SK-N-SH (cell line): ENCODE measurements around the gene FOXO4. TPM values are rescaled to one million over a fixed set of nuclear protein-coding genes. Genes with fewer than 3 reads are reported as not detected.

Experiments
- CTCF ChIA-PET: fragments of 300-600, 350-600 bp; formaldehyde crosslinking; extraction: SDS; loops from one replicate; lab custom pipeline; 2021; lab: Yijun Ruan, JAX
- POLR2A ChIA-PET: fragments of 350-600 bp; sonication (Branson Sonifier 250); formaldehyde crosslinking; extraction: SDS; loops from one replicate; lab custom pipeline; 2020; ENCODE audit warnings: antibody characterized with exemption, inconsistent platforms; lab: Yijun Ruan, JAX
- DNase-seq: peaks from one replicate; pipeline ENCODE4 v3.0.0; 2012
- H2AFZ ChIP-seq: fragments of 200-600 bp; sonication (generic); 2 replicates; pipeline ENCODE4 v1.8.1; 2016; ENCODE audit warnings: antibody characterized with exemption, mild to moderate bottlenecking, low read depth
- H3F3A ChIP-seq: fragments of 200-600 bp; sonication (generic); replicated peaks from 2 replicates; pipeline ENCODE3; 2016; ENCODE audit warnings: antibody characterized with exemption, mild to moderate bottlenecking; ENCODE audit not compliant: insufficient read depth
- H3K27ac ChIP-seq, 2 experiments: fragments of 200-500 bp in 1 of 2; fragments of 200-600 bp in 1 of 2; sonication (Bioruptor generic) in 1 of 2; sonication (generic), shearing (Covaris generic) in 1 of 2; 2 replicates each; pipeline versions ENCODE4 v1.5.1 to v1.6.1; 2014 to 2016; ENCODE audit warnings: low read depth in 2 of 2, inconsistent platforms in 1 of 2, low read length in 1 of 2, mild to moderate bottlenecking in 1 of 2, mixed read lengths in 1 of 2
- H3K27me3 ChIP-seq: fragments of 200-600 bp; sonication (generic), shearing (Covaris generic); 2 replicates; pipeline ENCODE4 v1.6.1; 2016; ENCODE audit warnings: mixed run types; ENCODE audit not compliant: insufficient read depth
- H3K36me3 ChIP-seq, 2 experiments: fragments of 200-500 bp in 1 of 2; fragments of 200-600 bp in 1 of 2; sonication (Bioruptor generic) in 1 of 2; sonication (generic) in 1 of 2; replicated peaks in 1 of 2; 2 replicates each; pipeline versions ENCODE3 to v1.5.1; 2014 to 2016; ENCODE audit warnings: low read length in 1 of 2, mild to moderate bottlenecking in 1 of 2; ENCODE audit not compliant: insufficient read depth in 2 of 2, control insufficient read depth in 1 of 2
- H3K4me1 ChIP-seq, 2 experiments: fragments of 200-500 bp in 1 of 2; fragments of 200-600 bp in 1 of 2; sonication (Bioruptor generic) in 1 of 2; sonication (generic), shearing (Covaris generic) in 1 of 2; 2 replicates each; pipeline versions ENCODE4 v1.5.1 to v1.6.1; 2014 to 2016; ENCODE audit warnings: low read depth in 1 of 2, low read length in 1 of 2, mixed run types in 1 of 2; ENCODE audit not compliant: insufficient read depth in 2 of 2, control insufficient read depth in 1 of 2
- H3K4me2 ChIP-seq: fragments of 200-600 bp; sonication (generic), shearing (Covaris generic); 2 replicates; pipeline ENCODE4 v1.6.1; 2017; ENCODE audit warnings: mixed run types
- H3K4me3 ChIP-seq, 2 experiments: fragments of 200-500 bp in 1 of 2; fragments of 200-600 bp in 1 of 2; sonication (Bioruptor generic) in 1 of 2; sonication (generic), shearing (Covaris generic) in 1 of 2; 2 replicates each; pipeline versions ENCODE4 v1.5.1 to v1.8.1; 2014 to 2016; ENCODE audit warnings: low read depth in 2 of 2, inconsistent platforms in 1 of 2, low read length in 1 of 2, mild to moderate bottlenecking in 1 of 2, mixed read lengths in 1 of 2, moderate library complexity in 1 of 2
- H3K79me2 ChIP-seq: fragments of 200-600 bp; sonication (generic); 2 replicates; pipeline ENCODE4 v1.8.1; 2017; ENCODE audit warnings: mild to moderate bottlenecking; ENCODE audit not compliant: insufficient read depth
- H3K9ac ChIP-seq: fragments of 200-600 bp; sonication (generic); 2 replicates; pipeline ENCODE4 v1.6.1; 2017; ENCODE audit warnings: mixed run types
- H3K9me2 ChIP-seq: fragments of 200-600 bp; sonication (generic); 2 replicates; pipeline ENCODE4 v1.6.1; 2017; ENCODE audit warnings: mixed run types
- H3K9me3 ChIP-seq: fragments of 200-600 bp; sonication (generic); 2 replicates; pipeline ENCODE4 v1.6.1; 2017; ENCODE audit warnings: mixed run types, mild to moderate bottlenecking, moderate library complexity
- H4K20me1 ChIP-seq: fragments of 200-600 bp; sonication (generic); 2 replicates; pipeline ENCODE4 v1.6.1; 2017; ENCODE audit warnings: mild to moderate bottlenecking, mixed run types; ENCODE audit not compliant: insufficient read depth
- CHD2 ChIP-seq: fragments of 150-350 bp; IDR thresholded peaks from 2 replicates; pipeline ENCODE4 v1.6.1; 2018; ENCODE audit warnings: low read length; ENCODE audit not compliant: partially characterized antibody
- ELF1 ChIP-seq: IDR thresholded peaks from 2 replicates; pipeline ENCODE4 v1.4.0; 2012
- FOSL2 ChIP-seq: IDR thresholded peaks from 2 replicates; pipeline ENCODE4 v1.4.0; 2012; ENCODE audit warnings: low read depth, mild to moderate bottlenecking, moderate library complexity, borderline replicate concordance
- FOXJ3 ChIP-seq: sonication (generic); formaldehyde crosslinking; IDR thresholded peaks from 2 replicates; pipeline ENCODE4 v1.5.1; 2020; ENCODE audit warnings: mild to moderate bottlenecking, missing genetic modification reagents
- FOXM1 ChIP-seq: IDR thresholded peaks from 2 replicates; pipeline ENCODE4 v1.4.0; 2012; ENCODE audit warnings: low read depth, mild to moderate bottlenecking
- GABPA ChIP-seq: IDR thresholded peaks from 2 replicates; pipeline ENCODE4 v1.4.0; 2012; ENCODE audit warnings: low read depth, mild to moderate bottlenecking
- GATA2 ChIP-seq: sonication (generic); formaldehyde crosslinking; IDR thresholded peaks from 2 replicates; pipeline ENCODE4 v1.5.0; 2020; ENCODE audit warnings: mild to moderate bottlenecking, missing genetic modification reagents
- IRF3 ChIP-seq: fragments of 150-350 bp; IDR thresholded peaks from 2 replicates; pipeline ENCODE4 v1.6.1; 2016; ENCODE audit warnings: mild to moderate bottlenecking, low read depth, low read length
- JUND ChIP-seq: IDR thresholded peaks from 2 replicates; pipeline ENCODE4 v1.4.0; 2012
- MAX ChIP-seq: IDR thresholded peaks from 2 replicates; pipeline ENCODE4 v1.4.0; 2012; ENCODE audit warnings: low read depth
- MEF2A ChIP-seq: IDR thresholded peaks from 2 replicates; pipeline ENCODE4 v1.4.0; 2012; ENCODE audit warnings: low read depth, borderline replicate concordance
- PBX3 ChIP-seq: IDR thresholded peaks from 2 replicates; pipeline ENCODE4; 2012
- POLR2AphosphoS5 ChIP-seq: IDR thresholded peaks from 2 replicates; pipeline ENCODE4 v1.6.1; 2012; ENCODE audit warnings: low read depth, low read length
- RAD21 ChIP-seq: IDR thresholded peaks from 2 replicates; pipeline ENCODE4 v1.6.1; 2012; ENCODE audit warnings: mild to moderate bottlenecking, low read length
- RCOR1 ChIP-seq: fragments of 150-350 bp; IDR thresholded peaks from 2 replicates; pipeline ENCODE4 v1.6.1; 2017; ENCODE audit warnings: antibody characterized with exemption, low read length
- RFX5 ChIP-seq: IDR thresholded peaks from 2 replicates; pipeline ENCODE4 v1.6.1; 2012; ENCODE audit warnings: mild to moderate bottlenecking, improper control_type of control experiment, low read length
- TAF1 ChIP-seq: IDR thresholded peaks from 2 replicates; pipeline ENCODE4 v1.6.1; 2012; ENCODE audit warnings: low read depth, mild to moderate bottlenecking, low read length, moderate library complexity, borderline replicate concordance
- TCF12 ChIP-seq: IDR thresholded peaks from 2 replicates; pipeline ENCODE4 v1.4.0; 2012
- YY1 ChIP-seq: IDR thresholded peaks from 2 replicates; pipeline ENCODE4 v1.4.0; 2012; ENCODE audit warnings: low read depth, mild to moderate bottlenecking
- WGBS: methylation state at CpG from one replicate; pipeline ENCODE4 v1.1.6; 2017; ENCODE audit warnings: low lambda C conversion rate; 5-methylcytosine and 5-hydroxymethylcytosine counted together
- polyA plus RNA-seq, 3 experiments: library from polyadenylated mRNA; depleted of rRNA; stranded (reverse); fragments of >200 nt; gene quantifications; 2 replicates each; pipeline ENCODE4 v1.2.3, GENCODE V29; 2012
- TF ChIP-seq, protein P1 (sequence below): IDR thresholded peaks from 2 replicates; pipeline ENCODE4 v1.4.0; 2012; ENCODE audit warnings: low read depth, borderline replicate concordance
- TF ChIP-seq, protein P2 (sequence below): fragments of 150-350 bp; IDR thresholded peaks from 2 replicates; pipeline ENCODE4 v1.6.1; 2017; ENCODE audit warnings: antibody characterized with exemption, low read length, low read depth, borderline replicate concordance

The FOXO4 gene
- polyA plus RNA-seq, 1 of the 3 experiments (the other 2 are of a cell fraction): 1.9 TPM

- no peak for TF ChIP-seq RFX5
- TF ChIP-seq FOSL2: no peak
- no peak for TF ChIP-seq MAX
- TF ChIP-seq TCF12: no peak
- no peak for TF ChIP-seq IRF3
- no peak for TF ChIP-seq FOXM1
- TF ChIP-seq CHD2: no peak
- TF ChIP-seq, protein P1, sequence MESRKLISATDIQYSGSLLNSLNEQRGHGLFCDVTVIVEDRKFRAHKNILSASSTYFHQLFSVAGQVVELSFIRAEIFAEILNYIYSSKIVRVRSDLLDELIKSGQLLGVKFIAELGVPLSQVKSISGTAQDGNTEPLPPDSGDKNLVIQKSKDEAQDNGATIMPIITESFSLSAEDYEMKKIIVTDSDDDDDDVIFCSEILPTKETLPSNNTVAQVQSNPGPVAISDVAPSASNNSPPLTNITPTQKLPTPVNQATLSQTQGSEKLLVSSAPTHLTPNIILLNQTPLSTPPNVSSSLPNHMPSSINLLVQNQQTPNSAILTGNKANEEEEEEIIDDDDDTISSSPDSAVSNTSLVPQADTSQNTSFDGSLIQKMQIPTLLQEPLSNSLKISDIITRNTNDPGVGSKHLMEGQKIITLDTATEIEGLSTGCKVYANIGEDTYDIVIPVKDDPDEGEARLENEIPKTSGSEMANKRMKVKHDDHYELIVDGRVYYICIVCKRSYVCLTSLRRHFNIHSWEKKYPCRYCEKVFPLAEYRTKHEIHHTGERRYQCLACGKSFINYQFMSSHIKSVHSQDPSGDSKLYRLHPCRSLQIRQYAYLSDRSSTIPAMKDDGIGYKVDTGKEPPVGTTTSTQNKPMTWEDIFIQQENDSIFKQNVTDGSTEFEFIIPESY: no peak
- TF ChIP-seq, protein P2, sequence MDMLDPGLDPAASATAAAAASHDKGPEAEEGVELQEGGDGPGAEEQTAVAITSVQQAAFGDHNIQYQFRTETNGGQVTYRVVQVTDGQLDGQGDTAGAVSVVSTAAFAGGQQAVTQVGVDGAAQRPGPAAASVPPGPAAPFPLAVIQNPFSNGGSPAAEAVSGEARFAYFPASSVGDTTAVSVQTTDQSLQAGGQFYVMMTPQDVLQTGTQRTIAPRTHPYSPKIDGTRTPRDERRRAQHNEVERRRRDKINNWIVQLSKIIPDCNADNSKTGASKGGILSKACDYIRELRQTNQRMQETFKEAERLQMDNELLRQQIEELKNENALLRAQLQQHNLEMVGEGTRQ: no peak
- no peak for TF ChIP-seq RCOR1
- TF ChIP-seq MEF2A: no peak
- TF ChIP-seq YY1: no peak
- no peak for TF ChIP-seq PBX3
- TF ChIP-seq RAD21: peak; percentile 77
- TF ChIP-seq GABPA: no peak
- TF ChIP-seq POLR2AphosphoS5: no peak
- TF ChIP-seq, all 33 proteins: peak for 3
Observed at GRCh38 chrX:71128915-71129765, 33.5 kb downstream of the FOXO4 start (continued).

- Histone ChIP-seq H3K4me1 (peaks cover 0 to 4% of the 10 kb centered on the region in 2 experiments; a peak in 1 of 4 replicates), H3K27me3 (peaks cover 5% of the 10 kb centered on the region; the same call in 1 of the 2 replicates), H3K27ac (no peak overlapping the region), H3K9me2 (no peaks in the 10 kb centered on the region), H3F3A (no peaks in the 10 kb centered on the region), H3K4me2 (no peak overlapping the region), H2AFZ (no peak overlapping the region), H3K79me2 (no peaks in the 10 kb centered on the region), H3K9me3 (no peaks in the 10 kb centered on the region), H3K36me3 (peaks cover 15 to 79% of the 10 kb centered on the region in 2 experiments)
- CTCF ChIA-PET: interaction anchor here (1.7 to 3.0 kb wide), 3 partner anchors 31 to 133 kb away, joined by 4 to 30 read pairs (median 6); no protein-coding TSS in a partner anchor
- TF ChIP-seq JUND: no peak
- no peak for TF ChIP-seq ELF1
- TF ChIP-seq GATA2 (CRISPR knock-in tag): no peak
- TF ChIP-seq TAF1: no peak
- no peak for TF ChIP-seq FOXJ3 (CRISPR knock-in tag)
- no peak for TF ChIP-seq YY1
- TF ChIP-seq, all 33 proteins: peak for 0
- Histone ChIP-seq H3K9ac (no peak overlapping the region), H3K4me3 (no peak overlapping the region), H4K20me1 (no peaks in the 10 kb centered on the region)
- POLR2A ChIA-PET: no interaction called here
- WGBS: 83% methylated on average over 4 of the region's 4 CpGs
- no peak for DNase-seq
Observed at GRCh38 chrX:71131510-71131909, 35.9 kb downstream of the FOXO4 start.
